Measurements from ENCODE around the gene WDFY4.

WDFY4 gene

DNA sequence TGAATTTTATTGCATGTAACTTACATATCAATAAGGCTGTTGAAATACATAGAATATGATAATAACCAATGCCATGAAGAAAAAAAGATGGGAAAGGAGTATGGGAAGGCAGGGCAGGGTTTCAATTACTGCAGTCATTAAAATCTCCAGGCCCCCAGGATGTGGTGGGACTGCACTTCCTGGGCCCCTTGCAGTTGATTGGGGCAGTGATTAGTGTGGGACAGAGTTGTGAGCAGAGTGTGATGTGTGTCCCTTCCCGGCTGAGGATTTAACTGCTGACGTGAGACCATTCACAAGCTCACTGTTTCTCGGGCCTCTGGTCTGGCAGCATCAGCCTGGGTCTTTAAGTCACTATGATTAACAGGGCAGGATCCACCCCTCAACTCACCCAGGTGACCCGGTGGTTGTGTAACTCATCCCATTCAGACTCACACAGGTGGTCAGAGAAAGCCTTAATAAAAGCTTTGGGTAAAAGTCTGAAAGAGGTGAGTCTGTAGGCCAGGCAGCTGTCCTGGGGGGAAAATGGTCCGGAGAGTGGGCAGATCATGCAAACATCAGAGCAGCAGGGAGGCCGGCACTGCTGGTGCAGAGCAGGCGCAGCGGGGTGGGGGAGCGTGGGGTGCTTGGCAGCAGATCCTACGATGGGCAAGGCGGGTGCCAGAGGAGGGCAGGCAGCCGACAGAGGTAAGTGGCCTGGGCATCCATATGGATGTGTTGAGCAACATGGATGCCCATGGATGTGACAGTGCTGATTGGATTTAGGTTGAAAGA is 36.3 kb upstream of the WDFY4 start:
- Histone ChIP-seq H3K36me3 (ENCODE audit: control insufficient read depth in 2 of 2, insufficient read depth in 1 of 2, low read length in 2 of 2) (no peaks in the 10 kb centered on the region), H3K4me1 (ENCODE audit: control insufficient read depth, insufficient read depth, low read length) (no peaks in the 10 kb centered on the region), H3K9me3 (ENCODE audit: control insufficient read depth, insufficient read depth, low read depth, low read length) (no peaks in the 10 kb centered on the region), H3K4me3 (ENCODE audit: low read depth, low read length) (no peak overlapping the region), H3K27ac (ENCODE audit: extremely low read depth, low read depth, low read length) (no peak overlapping the region)
- TF ChIP-seq ZNF274 (IDR thresholded peaks at IDR 0.05; ENCODE audit: low read length) = no peak
- TF ChIP-seq ZNF274 (tag by site-specific recombination; IDR thresholded peaks at IDR 0.05; ENCODE audit: borderline replicate concordance) = no peak
- TF ChIP-seq, protein P1, sequence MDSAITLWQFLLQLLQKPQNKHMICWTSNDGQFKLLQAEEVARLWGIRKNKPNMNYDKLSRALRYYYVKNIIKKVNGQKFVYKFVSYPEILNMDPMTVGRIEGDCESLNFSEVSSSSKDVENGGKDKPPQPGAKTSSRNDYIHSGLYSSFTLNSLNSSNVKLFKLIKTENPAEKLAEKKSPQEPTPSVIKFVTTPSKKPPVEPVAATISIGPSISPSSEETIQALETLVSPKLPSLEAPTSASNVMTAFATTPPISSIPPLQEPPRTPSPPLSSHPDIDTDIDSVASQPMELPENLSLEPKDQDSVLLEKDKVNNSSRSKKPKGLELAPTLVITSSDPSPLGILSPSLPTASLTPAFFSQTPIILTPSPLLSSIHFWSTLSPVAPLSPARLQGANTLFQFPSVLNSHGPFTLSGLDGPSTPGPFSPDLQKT (IDR thresholded peaks at IDR 0.05; ENCODE audit: borderline replicate concordance, low read depth, low read length) = no peak
- TF ChIP-seq TRIM28 (IDR thresholded peaks at IDR 0.05; ENCODE audit: borderline replicate concordance, low read length) = no peak
- no peak for TF ChIP-seq ZNF121 (tag by site-specific recombination; IDR thresholded peaks at IDR 0.05)
- TF ChIP-seq ZNF792 (tag by site-specific recombination; IDR thresholded peaks at IDR 0.05) = no peak
- no peak for TF ChIP-seq YY2 (tag by site-specific recombination; IDR thresholded peaks at IDR 0.05)
- POLR2A ChIA-PET = no interaction called here
- CTCF ChIA-PET = interaction anchor here (0.5 to 0.9 kb wide), 5 partner anchors 8 to 239 kb away, joined by 3 read pairs; no protein-coding TSS in a partner anchor

DNA sequence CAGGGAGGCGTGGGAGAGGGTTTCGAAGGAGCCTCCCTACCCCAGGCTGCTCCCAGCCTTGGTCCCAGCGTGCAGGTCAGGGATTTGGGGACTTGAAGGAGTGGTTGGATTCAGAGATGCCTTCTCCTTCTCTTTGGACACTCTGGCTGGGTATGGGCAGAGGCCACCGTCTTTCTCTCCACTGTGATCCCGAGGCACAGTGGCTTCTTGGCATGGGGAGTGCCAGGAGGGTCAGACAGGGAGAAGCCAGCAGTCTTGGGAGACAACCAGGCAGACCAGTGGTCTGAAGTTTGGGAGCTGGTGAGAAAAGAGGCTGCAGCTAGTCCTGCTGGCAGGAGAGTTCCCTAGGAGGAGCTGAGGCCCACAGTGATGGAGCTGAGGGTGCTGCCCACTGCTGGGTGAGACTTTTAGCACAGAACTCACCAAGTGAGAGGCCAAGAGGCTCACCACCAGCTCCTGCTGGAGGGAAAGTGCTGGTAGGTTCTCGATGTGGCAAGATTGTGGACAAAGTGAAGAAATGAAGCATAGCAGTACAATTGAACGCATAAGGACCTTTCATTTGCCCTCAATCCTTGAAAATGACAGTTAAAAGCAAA is 35.2 kb upstream of the WDFY4 start:
- H3K4me3 ChIP-seq (ENCODE audit: low read depth, low read length) = no peak overlapping the region
- H3K9me3 ChIP-seq (ENCODE audit: control insufficient read depth, insufficient read depth, low read depth, low read length) = no peaks in the 10 kb centered on the region
- CTCF ChIA-PET = interaction anchor here (0.6 to 1.0 kb wide), 4 partner anchors 12 to 157 kb away, joined by 3 to 5 read pairs (median 3); no protein-coding TSS in a partner anchor
- POLR2A ChIA-PET = no interaction called here
- H3K27ac ChIP-seq (ENCODE audit: extremely low read depth, low read depth, low read length) = no peak overlapping the region
- H3K36me3 ChIP-seq (ENCODE audit: control insufficient read depth in 2 of 2, insufficient read depth in 1 of 2, low read length in 2 of 2) = no peaks in the 10 kb centered on the region
- H3K4me1 ChIP-seq (ENCODE audit: control insufficient read depth, insufficient read depth, low read length) = no peaks in the 10 kb centered on the region
- TF ChIP-seq PRDM1 (tag by site-specific recombination; IDR thresholded peaks at IDR 0.05) = no peak
- no peak for TF ChIP-seq ZFHX2 (tag by site-specific recombination; conservative IDR thresholded peaks at IDR 0.05)
- TF ChIP-seq, protein P2, sequence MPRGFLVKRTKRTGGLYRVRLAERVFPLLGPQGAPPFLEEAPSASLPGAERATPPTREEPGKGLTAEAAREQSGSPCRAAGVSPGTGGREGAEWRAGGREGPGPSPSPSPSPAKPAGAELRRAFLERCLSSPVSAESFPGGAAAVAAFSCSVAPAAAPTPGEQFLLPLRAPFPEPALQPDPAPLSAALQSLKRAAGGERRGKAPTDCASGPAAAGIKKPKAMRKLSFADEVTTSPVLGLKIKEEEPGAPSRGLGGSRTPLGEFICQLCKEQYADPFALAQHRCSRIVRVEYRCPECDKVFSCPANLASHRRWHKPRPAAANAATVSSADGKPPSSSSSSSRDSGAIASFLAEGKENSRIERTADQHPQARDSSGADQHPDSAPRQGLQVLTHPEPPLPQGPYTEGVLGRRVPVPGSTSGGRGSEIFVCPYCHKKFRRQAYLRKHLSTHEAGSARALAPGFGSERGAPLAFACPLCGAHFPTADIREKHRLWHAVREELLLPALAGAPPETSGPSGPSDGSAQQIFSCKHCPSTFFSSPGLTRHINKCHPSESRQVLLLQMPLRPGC (tag by site-specific recombination; IDR thresholded peaks at IDR 0.05) = no peak
- TF ChIP-seq ZNF473 (tag by site-specific recombination; IDR thresholded peaks at IDR 0.05) = no peak
- TF ChIP-seq ZNF223 (tag by site-specific recombination; IDR thresholded peaks at IDR 0.05) = no peak

DNA sequence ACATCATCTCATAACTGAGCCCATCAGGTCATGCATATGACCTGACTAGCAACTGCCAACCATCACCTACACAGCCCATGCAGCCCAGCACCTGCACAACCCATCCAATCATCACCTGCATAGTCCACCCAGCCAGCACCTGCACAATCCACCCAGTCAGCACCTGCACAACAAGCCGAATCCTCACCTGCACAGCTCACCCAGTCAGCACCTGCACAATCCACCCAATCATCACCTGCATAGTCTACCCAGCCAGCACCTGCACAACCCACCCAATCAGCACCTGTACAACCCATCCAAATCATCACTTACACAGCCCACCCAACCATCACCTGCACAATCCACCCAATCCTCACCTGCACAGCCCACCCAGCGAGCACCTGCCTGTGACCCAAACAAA is 33.4 kb upstream of the WDFY4 start:
- no peak for TF ChIP-seq ZNF521 (tag by site-specific recombination; IDR thresholded peaks at IDR 0.05)
- no peak for TF ChIP-seq ZNF174 (tag by site-specific recombination; IDR thresholded peaks at IDR 0.05)
- no peak for TF ChIP-seq ZFP69B (tag by site-specific recombination; IDR thresholded peaks at IDR 0.05)
- CTCF ChIA-PET = no interaction called here
- H3K4me1 ChIP-seq (ENCODE audit: control insufficient read depth, insufficient read depth, low read length) = no peaks in the 10 kb centered on the region

DNA sequence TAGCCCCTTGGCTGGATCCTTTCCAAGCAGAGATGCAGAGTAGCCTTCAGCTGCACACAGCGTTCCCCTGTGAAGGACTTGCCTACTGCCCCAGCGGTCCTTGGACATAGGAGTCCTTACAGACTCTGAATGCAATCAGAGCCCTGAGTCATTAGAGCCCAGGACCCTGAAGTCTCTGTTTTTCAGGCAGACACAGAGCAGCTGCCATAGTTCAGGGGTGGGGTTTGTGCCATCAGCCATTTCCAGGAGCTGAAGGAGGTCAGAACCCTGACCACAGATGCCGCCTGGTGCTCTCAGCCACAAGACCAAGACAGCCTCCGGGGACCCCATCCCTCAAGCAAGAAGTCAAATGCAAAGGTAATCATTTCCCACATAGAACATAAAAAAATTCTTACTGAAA is 32.8 kb upstream of the WDFY4 start:
- ChIA-PET CTCF (no interaction called here), POLR2A (no interaction called here)
- H3K36me3 ChIP-seq (ENCODE audit: control insufficient read depth in 2 of 2, insufficient read depth in 1 of 2, low read length in 2 of 2) = no peaks in the 10 kb centered on the region
- H3K4me3 ChIP-seq (ENCODE audit: low read depth, low read length) = no peak overlapping the region
- H3K4me1 ChIP-seq (ENCODE audit: control insufficient read depth, insufficient read depth, low read length) = no peaks in the 10 kb centered on the region
- no peaks in the 10 kb centered on the region for H3K9me3 ChIP-seq (ENCODE audit: control insufficient read depth, insufficient read depth, low read depth, low read length)
- H3K27ac ChIP-seq (ENCODE audit: extremely low read depth, low read depth, low read length) = no peak overlapping the region
- no peak for TF ChIP-seq GLI2 (tag by site-specific recombination; IDR thresholded peaks at IDR 0.05; ENCODE audit: borderline replicate concordance, low read depth)
- TF ChIP-seq ZNF510 (tag by site-specific recombination; IDR thresholded peaks at IDR 0.05; ENCODE audit: insufficient replicate concordance) = no peak
- no peak for TF ChIP-seq ZNF184 (tag by site-specific recombination; IDR thresholded peaks at IDR 0.05)
- TF ChIP-seq ZNF302 (tag by site-specific recombination; IDR thresholded peaks at IDR 0.05; ENCODE audit: low read depth) = no peak
- TF ChIP-seq, protein P3, sequence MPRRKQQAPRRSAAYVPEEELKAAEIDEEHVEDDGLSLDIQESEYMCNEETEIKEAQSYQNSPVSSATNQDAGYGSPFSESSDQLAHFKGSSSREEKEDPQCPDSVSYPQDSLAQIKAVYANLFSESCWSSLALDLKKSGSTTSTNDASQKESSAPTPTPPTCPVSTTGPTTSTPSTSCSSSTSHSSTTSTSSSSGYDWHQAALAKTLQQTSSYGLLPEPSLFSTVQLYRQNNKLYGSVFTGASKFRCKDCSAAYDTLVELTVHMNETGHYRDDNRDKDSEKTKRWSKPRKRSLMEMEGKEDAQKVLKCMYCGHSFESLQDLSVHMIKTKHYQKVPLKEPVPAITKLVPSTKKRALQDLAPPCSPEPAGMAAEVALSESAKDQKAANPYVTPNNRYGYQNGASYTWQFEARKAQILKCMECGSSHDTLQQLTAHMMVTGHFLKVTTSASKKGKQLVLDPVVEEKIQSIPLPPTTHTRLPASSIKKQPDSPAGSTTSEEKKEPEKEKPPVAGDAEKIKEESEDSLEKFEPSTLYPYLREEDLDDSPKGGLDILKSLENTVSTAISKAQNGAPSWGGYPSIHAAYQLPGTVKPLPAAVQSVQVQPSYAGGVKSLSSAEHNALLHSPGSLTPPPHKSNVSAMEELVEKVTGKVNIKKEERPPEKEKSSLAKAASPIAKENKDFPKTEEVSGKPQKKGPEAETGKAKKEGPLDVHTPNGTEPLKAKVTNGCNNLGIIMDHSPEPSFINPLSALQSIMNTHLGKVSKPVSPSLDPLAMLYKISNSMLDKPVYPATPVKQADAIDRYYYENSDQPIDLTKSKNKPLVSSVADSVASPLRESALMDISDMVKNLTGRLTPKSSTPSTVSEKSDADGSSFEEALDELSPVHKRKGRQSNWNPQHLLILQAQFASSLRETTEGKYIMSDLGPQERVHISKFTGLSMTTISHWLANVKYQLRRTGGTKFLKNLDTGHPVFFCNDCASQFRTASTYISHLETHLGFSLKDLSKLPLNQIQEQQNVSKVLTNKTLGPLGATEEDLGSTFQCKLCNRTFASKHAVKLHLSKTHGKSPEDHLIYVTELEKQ (tag by site-specific recombination; IDR thresholded peaks at IDR 0.05; ENCODE audit: borderline replicate concordance) = no peak
- TF ChIP-seq ZNF621 (tag by site-specific recombination; IDR thresholded peaks at IDR 0.05) = no peak
- no peak for TF ChIP-seq ZNF660 (tag by site-specific recombination; IDR thresholded peaks at IDR 0.05)

More for the DNA sequence above, 33.4 kb upstream of the WDFY4 start:
- Histone ChIP-seq H3K36me3 (ENCODE audit: control insufficient read depth in 2 of 2, insufficient read depth in 1 of 2, low read length in 2 of 2) (no peaks in the 10 kb centered on the region), H3K9me3 (ENCODE audit: control insufficient read depth, insufficient read depth, low read depth, low read length) (no peaks in the 10 kb centered on the region), H3K4me3 (ENCODE audit: low read depth, low read length) (no peak overlapping the region), H3K27ac (ENCODE audit: extremely low read depth, low read depth, low read length) (no peak overlapping the region)
- POLR2A ChIA-PET = no interaction called here

All from HEK293 (cell line).